Stimulated activated CD8-positive, alpha-beta memory T cell treated with anti-CD3 and anti-CD28 coated beads, Interleukin-15, amount 100 ng/mL, for 4 hours (primary cell): ENCODE measurements around the gene SSR2.
"Not testable (repeated sequence)": the region's sequence is repeated elsewhere in the genome, so short reads cannot be mapped to it uniquely, and the experiment has no call there.

Experiments used
- DNase-seq, 2 donors: peaks; one replicate each; pipeline ENCODE4 v3.0.0-alpha.2; 2020; ENCODE audit warnings: low read depth in 2 of 2

SSR2 gene

DNA sequence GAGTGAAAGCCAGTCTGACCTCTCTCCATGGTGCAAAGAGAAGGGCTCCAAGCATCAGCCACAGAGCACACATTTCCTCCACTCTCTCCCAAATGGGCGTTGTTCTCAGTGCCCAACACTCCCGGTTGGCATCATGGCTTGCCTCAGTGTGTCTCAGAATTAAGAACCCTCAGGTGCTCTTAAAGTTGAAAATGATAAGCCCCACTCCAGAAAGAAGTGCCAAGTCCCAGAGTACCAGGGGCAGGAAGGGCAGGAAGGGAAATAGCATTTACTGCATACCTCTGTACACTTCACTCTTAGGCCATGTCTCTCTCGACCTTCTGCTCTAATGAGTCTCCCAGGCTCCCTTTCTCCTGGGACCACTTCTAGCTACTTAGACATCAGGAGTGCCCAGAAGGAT lies 27.2 kb downstream of the SSR2 start:
- no peak for DNase-seq

DNA sequence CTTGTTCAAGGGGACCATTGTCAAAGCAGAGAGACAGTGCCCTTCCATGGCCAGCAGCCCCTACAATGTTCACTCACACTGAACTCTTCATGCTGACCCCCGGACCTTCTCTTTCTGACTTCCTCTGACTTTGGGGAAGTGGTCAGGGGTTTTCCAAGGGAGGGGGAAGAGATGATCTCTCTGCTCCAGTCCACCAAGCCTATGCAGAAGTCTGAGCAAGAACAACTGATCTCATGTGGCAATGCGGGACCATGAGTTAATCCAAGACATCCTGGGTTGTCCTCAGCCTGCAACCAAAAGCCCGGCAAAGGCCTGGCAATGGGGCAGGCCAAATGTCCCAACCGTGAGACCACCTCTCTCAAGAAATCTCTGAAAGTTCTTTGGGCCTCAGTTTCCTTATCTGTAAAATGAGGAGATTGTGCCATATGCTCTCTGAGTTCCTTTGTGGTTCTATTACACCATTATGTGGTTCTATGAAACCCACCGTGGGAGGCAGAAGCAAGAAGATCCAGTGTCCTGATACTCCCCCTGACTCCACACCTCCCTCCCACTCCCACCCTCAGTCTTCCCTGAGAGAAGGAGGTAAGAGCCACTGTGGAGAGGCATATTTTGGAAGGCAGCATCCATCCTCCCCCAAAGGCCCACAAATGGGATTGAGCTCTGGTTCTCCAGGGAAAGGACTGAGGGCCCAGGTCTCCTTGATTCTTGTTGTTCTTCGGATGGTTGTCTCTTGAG lies 30.6 kb downstream of the SSR2 start:
- DNase-seq = no peak

DNA sequence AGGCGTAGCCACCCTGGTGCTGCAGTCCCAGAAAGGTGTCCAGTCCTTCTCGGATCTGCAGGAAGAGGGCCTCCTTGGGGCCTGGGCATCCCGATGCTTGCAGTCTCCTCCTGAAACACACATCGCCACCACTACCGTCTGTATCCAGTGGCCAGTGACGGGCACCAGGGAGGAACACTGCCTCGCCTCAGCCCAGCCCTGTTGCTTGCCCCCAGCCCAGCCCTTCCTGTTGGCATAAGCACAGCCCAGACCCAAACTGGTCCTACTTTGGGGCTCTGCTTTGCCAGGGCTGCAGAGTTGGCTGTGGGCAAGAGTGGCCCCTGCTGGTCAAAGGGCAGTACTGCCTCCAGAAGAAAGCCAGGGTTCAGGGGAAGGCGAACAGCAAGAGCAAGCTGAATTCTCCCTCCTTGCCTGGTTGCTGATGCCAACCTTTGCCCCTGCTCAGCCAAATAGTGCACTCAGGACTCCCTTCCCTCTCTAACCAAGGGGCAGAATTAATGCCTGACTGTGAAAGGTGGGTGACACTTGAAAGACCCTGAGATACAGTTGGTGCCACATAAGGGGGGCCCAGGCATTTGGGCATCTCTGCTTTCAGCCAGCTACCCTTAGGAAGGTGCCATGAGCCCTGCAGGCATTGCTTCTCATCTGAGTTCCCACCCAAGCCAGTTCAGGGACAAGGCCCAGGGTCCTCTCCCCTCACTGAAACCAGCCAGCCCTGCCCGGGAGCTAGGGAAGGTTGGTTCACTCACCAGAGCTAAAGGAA lies 31.3 kb downstream of the SSR2 start:
- DNase-seq = peak; percentile 51 to 60

DNA sequence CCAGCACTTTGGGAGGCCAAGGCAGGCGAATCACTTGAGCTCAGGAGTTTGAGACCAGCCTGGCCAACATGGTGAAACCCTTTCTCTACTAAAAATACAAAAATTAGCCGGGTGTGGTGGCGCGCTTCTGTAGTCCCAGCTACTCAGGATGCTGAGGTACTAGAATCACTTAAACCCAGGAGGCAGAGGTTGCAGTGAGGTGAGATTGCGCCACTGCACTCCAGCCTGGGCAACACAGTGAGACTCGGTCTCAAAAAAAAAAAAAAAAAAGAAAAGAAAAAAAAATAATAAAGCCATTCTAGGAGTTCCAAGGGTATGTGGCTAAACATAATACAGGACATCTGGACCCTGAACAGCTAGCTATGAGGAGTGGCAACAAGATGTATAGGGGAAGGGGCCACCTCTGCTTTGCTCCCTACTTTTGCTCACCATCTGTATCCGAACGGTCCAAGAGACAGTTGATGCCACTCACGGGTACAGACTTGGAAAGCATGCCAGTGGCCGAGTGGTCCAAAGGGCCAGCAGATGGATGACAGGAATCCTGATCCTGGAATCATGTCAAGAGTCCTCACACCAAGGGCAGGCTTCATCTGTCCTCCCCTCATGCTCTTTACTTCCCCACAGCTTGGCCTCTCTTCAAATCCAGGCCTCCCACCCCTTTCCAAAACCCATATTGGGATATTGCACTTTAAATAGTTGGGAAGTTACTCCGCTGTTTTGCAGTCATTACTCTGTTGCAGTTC lies 35.7 kb downstream of the SSR2 start:
- DNase-seq = not testable (repeated sequence)

DNA sequence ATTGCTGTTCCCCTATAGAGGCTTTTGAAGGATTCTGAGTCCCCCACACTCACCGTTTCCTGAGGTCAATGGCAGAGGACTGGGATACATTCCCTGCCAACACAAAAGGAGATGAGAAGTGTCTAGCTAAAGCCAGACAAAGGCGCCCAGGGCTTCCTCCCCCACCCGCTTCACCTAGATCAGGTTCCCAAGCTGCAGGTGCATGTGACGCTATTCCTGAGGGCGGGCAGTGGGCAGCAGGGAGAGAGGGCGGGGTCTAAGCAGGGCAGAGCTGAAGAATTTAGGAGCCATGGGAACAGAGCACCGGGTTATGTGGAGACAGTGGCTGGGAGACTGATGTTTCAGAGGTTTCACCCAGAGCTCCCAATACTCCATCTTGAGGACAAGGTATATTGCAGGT lies 36.4 kb downstream of the SSR2 start:
- no peak for DNase-seq

DNA sequence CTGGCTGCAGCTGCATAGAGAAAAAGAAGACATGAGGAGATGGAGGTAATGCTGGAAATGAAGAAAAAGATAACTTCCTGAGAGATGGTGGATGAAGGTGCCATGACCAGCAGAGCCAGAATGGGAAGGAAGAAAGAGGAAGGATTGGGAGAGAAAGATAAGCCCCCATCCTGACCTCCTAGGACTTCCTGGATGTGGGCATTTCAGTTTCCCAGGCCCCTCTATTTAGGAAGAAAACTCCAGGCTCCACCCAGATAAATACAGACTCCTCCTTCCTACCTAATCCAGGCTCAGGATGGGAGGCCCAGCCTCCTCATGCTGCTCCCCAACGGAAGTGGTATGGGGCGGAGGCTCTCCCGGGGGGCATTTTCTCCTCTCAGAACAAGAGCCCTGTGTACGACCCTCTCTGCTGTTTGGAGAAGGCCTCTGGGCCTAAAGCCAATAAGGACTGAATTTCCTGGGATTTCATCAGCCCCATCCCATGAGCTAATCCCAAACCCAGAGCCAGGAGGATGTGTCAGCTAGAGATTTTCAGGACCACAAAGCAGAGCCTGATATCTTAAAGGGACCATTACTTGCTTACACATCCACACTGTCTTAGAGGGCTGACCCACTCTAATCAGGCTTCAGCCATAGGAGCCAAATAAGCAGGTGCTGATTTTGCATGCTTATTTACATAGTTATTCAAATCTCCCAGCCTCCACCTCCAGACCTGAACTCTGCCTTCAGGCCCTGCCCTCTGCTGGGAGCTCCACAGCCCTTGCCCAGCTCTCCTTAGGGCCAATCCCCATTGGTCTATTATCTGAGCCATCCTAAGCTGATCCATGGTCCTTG lies 37.3 kb downstream of the SSR2 start:
- no peak for DNase-seq

DNA sequence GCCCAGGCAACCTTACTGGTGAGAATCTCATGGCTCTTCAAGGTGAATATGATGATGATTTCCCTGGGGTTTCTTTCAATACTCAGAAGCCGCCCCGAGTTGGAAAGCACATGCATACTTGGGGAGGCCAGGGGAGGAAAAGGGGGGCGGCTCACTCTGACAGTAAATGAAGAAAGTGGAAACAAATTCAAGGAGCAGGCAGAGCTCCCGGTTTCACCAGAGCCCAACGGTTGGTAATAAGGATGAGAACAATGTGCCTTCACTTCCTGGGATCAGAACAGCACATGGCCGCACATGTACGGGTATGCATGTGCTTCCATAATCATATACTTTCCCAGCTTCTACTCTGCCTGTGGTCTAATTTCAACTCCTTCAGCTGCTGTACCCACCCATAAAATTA lies 38.6 kb downstream of the SSR2 start:
- DNase-seq = no peak

DNA sequence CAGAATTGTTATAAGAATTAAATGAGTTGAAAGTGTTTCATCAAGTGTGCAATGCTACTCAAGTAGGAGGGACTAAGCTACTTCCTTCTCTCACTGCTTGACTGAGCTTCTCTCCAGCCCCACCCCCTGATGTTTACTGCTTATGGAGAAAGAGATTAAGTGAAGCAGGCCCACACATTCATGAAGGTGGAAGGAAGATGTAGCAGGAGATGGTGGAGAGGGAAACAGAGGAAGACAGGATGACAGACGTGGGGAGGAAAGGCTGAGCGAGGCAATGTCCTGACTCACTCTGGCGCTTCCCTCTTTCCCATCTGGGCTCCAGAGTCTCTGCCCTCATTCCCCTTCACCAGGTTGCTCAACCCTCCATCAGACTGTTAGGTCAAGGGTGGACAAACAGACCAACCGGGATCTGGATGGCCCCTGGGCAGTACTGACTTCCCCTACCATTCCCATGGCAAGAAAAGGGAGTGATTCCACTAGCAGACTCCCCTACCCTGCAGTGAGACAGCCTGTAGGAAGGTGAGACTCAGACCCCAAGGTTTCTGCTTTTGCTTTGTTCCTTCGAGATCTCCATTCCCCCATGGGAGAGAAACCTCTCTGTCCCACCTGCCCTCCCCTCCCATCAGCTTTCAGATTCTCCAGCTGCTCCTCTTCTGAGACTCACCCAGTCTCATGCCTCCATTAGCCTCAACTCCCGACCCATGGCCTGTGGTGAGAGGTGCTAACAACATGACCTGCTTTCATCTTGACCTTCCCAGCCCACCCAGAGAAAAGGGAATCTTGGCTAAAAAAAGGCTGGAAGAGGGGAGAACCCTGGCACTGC lies 39.3 kb downstream of the SSR2 start:
- no peak for DNase-seq

DNA sequence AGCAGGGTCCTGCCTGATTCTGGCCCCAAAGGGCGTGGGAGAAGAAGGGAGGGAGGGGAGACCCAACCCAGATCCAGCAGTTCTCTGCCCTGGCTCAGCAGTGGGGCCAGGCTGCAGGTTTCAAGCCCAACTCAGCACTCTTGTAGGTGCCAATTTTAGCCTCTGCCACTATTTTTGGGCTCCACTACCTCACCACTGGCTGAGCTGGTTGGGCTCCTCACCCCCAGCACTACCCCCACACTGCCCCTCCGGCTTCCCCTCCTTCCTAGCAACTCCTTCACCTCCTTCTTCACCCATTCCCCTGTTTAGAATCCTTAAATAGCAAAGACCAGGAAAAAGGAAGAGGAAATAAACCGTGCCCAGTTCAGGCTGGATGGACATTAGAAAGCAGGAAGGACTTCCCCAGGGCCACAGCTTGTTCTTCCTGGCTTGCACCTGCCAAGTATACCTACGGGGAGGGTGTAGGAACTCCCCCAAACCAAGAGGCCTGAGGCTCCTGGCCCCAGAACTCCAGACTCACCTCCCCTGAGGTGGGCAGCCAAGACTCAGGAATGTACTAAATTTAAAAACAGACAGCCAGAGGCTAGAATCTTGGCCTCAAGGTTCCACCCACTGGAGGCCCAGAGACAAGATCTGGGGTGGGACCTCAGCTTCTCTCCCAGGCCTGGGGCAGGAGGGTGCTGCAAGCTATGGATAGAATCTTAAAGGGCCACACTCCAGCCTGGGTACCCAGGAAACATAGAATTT lies 41.0 kb downstream of the SSR2 start:
- no peak for DNase-seq

DNA sequence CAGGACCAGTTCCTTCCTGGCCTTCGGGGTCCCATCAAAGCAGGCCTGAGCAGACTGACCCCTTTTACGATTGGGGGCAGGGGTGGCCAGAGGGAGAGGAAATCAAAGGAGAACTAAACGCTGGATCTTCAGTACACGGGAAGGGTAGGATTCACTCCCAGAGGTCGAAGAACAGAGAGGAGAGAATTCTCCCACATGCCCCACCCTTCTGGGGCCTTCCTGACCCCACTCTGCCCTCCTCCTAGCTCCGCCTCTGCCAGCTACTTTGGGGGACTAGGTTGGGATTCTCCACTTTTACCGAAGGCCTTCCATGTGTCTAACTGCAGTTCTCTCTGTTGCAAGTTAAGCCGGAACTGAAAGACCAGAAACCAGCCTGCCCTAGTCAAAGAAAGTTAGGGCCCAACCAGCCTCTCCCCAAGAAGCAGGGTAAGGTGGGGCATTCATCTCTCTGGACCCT lies 41.8 kb downstream of the SSR2 start:
- DNase-seq = no peak

DNA sequence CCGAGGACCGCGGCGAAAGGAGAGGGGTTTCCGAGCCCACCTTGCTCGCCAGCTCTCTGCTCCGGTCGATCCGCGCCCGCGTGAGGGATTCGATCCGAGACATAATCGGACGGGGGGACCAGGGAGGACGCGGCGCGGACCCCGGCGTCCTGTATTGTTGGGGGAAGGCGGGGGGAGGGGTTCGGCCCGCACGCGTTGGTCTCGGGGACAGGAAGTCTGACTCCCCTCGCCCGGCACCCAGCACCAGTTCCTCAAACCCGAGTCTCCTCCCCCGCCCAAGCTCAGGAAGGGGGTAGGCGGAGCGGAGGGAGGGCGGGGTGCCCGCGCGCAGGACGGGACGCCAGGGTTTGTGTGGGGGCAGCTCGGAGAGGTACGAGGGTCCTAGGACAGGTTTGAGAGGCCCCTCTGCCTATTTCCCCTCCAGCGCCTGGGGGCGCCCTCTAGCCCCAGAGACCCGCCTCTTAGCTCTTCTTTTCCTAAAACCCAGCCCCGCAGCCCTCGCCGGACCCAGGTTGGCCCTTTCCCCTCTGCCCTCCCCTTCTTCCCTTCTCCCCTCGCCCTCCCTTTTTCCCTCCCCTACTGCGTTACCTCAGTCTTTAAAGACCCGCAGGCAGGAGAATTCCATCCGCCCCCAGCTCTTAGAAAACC lies 42.3 kb downstream of the SSR2 start, which contains the start of gene ARHGEF2:
Gene ARHGEF2 (minus strand): TSS at position 223 of the 648 bp plus-strand sequence. CDS start 120 bp downstream, at position 103.
- DNase-seq = peak; percentile 71 to 77

DNA sequence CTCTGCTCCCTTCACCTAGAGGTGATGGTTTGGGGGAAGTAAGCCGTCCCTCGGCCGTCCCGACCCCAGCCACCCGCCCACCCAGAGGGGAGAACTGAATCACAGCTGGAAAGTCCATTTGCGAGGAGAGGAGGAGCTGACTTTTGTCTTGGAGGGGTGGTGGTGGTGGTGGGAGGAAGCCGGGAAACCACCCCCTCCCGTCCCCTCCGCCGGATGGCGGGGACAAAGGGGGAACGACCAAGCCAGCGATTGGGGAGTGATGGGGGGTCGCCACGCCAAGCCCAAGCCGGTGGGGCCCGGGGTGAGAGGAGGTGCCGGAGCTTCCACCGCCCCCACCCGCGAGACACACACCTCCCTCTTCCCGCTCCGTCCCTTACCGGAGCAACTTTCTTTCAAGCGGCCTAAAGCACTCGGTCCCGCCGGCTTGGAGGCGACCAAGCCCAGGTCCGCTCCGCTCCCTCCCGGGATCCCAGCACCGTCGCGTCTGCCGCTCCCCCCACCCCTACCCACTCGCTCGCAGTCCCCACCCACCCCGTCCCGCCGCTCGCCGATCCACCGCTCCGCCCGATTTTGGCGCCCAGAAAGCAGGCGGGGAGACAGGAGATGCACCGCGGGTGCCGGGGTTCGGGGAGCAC lies 42.9 kb downstream of the SSR2 start:
- peak; percentile 70 to 71 for DNase-seq

DNA sequence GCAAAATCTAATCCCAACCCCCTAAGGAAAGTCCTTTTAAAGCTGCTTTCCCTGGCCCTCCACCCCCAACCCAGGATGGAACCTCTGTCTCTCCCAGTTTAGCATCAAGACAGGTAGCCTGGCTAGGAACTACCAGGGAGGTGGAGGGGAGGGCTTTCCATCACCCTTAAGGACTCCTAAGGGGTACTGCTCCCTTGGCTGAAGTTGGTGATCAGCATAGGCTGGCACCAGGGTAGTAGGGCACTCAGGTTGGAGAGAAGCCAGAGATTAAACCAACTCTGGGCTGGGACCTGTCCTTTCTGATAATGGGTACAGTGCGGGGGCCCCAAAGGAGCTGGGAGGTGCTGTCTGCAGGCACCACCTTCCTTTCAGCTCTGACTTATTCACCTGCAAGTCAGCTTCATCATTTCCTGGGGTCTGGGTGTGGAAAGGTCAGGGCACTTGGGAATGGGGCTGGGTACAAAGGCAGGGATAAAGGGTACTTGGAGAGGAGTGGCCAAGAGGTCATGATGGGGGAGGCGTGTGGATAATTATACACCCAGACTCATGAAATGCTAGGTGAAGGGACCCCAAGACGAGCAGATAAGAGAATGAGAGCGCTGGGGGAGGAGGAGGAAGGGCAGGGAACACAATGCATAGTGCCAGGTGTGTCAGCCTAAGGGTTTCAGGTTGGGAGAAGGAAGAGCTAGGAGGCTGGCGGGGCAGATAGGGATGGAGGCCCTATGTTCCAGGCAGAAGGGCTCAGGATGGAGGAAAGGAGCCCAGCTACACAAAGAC lies 43.6 kb downstream of the SSR2 start:
- no peak for DNase-seq

DNA sequence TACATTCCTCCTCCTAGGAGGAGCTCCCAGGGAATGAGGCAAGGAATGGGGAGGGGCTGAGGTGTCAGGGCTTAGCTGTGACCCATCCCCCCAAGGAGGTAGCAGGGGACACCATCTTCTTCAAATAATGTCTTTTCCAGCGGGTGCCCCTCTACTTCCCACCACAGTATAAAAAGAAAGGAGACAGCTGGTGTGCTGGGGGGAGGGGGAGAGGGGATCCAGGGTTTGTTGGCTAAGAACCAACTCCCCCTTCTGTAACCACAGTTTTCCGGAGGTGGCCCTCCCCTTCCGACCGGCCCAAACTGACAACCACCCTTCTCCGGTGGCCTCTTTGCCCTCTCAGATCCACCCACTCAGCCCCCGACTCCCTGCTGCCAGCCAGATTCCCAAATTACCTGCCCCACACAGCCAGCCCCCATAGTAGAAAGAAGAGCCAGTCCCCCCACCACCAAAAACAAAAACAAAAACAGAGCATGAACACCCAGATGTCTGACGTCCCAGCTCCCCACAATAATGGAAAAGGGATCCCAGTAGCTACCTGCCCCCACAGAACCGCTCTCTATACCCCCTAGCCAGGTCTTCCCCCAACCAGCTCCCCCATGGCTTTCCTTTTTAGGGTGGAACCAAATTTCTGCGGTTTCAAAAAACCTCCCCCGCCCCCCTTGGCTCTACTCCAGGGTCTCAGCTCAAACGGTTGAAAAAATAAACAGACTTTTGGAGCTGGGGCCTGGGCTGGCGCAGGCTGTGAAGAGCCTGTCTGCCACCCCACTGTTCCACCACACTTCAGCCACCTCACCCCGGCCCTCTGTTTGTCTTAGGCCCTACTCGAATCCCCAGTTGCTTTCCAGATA lies 44.5 kb downstream of the SSR2 start:
- peak; percentile 48 to 49 for DNase-seq

DNA sequence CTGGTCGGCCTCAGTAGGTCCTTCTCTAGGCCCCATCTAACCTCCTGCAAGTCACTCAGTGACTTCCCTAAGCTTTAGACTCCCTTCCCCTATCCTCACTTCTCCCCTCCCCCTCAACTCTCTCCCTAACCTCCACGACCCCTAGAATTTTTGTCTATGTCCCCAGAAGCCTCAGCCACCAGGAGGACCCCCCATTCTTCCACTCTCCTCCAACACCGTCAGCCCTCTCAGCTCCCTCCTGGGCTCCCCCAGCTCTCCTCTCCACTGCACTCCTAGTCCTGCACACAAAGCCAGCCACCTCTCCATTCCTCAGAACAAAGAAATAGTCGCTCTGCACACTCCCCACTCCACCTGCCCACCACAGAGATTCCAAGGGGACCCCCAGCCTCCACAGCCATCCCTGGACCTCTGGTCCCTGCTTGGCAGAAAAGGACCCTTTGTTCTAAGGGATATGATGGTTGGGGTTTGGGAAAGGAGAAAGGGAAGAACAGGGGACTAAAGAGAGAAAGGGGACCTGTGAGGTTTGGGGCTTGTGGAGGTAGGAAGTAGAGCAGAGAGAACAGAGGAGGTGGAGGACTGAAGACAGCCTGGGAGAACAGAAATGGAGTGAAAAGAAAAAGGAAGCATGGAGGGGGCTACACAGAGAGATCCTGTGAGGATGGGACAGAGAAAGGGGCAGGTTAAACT lies 45.2 kb downstream of the SSR2 start:
- DNase-seq = no peak
